Neural cell (in vitro differentiated cells): ENCODE results near the gene PDE2A. TPM values are rescaled to one million over a fixed set of nuclear protein-coding genes. Genes with fewer than 3 reads are reported as not detected.

Source experiments
- H2AFZ ChIP-seq: fragments of 200-600, 300-800 bp; sonication (generic), shearing (Covaris generic); 2 replicates; pipeline ENCODE4 v1.6.0; 2014; ENCODE audit warnings: low read depth, mild to moderate bottlenecking, antibody characterized with exemption, low read length, moderate library complexity
- H3F3A ChIP-seq: fragments of 200-600 bp; shearing (Covaris generic); 2 replicates; pipeline ENCODE4 v1.6.1; 2016; ENCODE audit warnings: mild to moderate bottlenecking, moderate library complexity, mixed read lengths, antibody characterized with exemption, low read length; ENCODE audit not compliant: insufficient read depth, poor library complexity, severe bottlenecking
- H3K27ac ChIP-seq: fragments of 200-600, 300-800 bp; sonication (generic), shearing (Covaris generic); 2 replicates; pipeline ENCODE4 v1.5.1; 2014; ENCODE audit warnings: mild to moderate bottlenecking, low read length, moderate library complexity
- H3K27me3 ChIP-seq: fragments of 300-800, 200-600 bp; sonication (generic), shearing (Covaris generic); 2 replicates; pipeline ENCODE4 v1.6.0; 2014; ENCODE audit warnings: mild to moderate bottlenecking, low read depth, low read length, moderate library complexity; ENCODE audit not compliant: insufficient read depth
- H3K36me3 ChIP-seq: fragments of 300-800, 200-600 bp; sonication (generic), shearing (Covaris generic); 2 replicates; pipeline ENCODE4 v1.5.1; 2014; ENCODE audit warnings: mild to moderate bottlenecking, antibody characterized with exemption, low read length, moderate library complexity; ENCODE audit not compliant: insufficient read depth
- H3K4me2 ChIP-seq: fragments of 300-800, 200-600 bp; sonication (generic), shearing (Covaris generic); 2 replicates; pipeline ENCODE4 v1.6.0; 2014; ENCODE audit warnings: mild to moderate bottlenecking, low read length
- H3K4me3 ChIP-seq: fragments of 300-800, 200-600 bp; sonication (generic), shearing (Covaris generic); 2 replicates; pipeline ENCODE4 v1.5.1; 2014; ENCODE audit warnings: mild to moderate bottlenecking, low read length, moderate library complexity
- H3K79me2 ChIP-seq: fragments of 200-600 bp; shearing (Covaris generic); replicated peaks from 2 replicates; pipeline ENCODE4 v1.6.0; 2014; ENCODE audit warnings: mild to moderate bottlenecking, low read length, moderate library complexity; ENCODE audit not compliant: insufficient read depth
- H3K9ac ChIP-seq: fragments of 300-800, 200-600 bp; sonication (generic), shearing (Covaris generic); 2 replicates; pipeline ENCODE4 v1.6.1; 2016; ENCODE audit warnings: mild to moderate bottlenecking, low read length, mixed read lengths
- H3K9me2 ChIP-seq: fragments of 200-600 bp; shearing (Covaris generic); 2 replicates; pipeline ENCODE4 v1.6.1; 2016; ENCODE audit warnings: mild to moderate bottlenecking, low read length, mixed read lengths; ENCODE audit not compliant: insufficient read depth
- H3K9me3 ChIP-seq: fragments of 200-600, 300-800 bp; sonication (generic), shearing (Covaris generic); 2 replicates; pipeline ENCODE4 v1.6.1; 2016; ENCODE audit warnings: mild to moderate bottlenecking, mixed run types, low read length, moderate library complexity, mixed read lengths
- H4K20me1 ChIP-seq: fragments of 200-600 bp; shearing (Covaris generic); 2 replicates; pipeline ENCODE4 v1.6.1; 2016; ENCODE audit warnings: mild to moderate bottlenecking, mixed run types; ENCODE audit not compliant: insufficient read depth
- EP300 ChIP-seq: fragments of 450-650 bp; conservative IDR thresholded peaks from 2 replicates; pipeline ENCODE4 v1.6.1; 2014; ENCODE audit warnings: antibody characterized with exemption, mild to moderate bottlenecking, moderate library complexity; ENCODE audit not compliant: poor library complexity, severe bottlenecking
- EZH2 ChIP-seq: fragments of 200-600, 300-800 bp; shearing (Covaris generic), sonication (generic); IDR thresholded peaks from 2 replicates; pipeline ENCODE4 v1.6.1; 2014; ENCODE audit warnings: antibody characterized with exemption, low read length, borderline replicate concordance, mild to moderate bottlenecking; ENCODE audit not compliant: insufficient read depth, poor library complexity, severe bottlenecking
- MXI1 ChIP-seq: fragments of 450-650 bp; conservative IDR thresholded peaks from 2 replicates; pipeline ENCODE4 v1.6.1; 2014; ENCODE audit warnings: antibody characterized with exemption, mild to moderate bottlenecking; ENCODE audit not compliant: poor library complexity, severe bottlenecking
- POLR2AphosphoS5 ChIP-seq: IDR thresholded peaks from 2 replicates; pipeline ENCODE4 v1.6.1; 2012
- RAD21 ChIP-seq: fragments of 450-650 bp; conservative IDR thresholded peaks from 2 replicates; pipeline ENCODE4 v1.6.1; 2014; ENCODE audit warnings: antibody characterized with exemption, mild to moderate bottlenecking, moderate library complexity
- SMC3 ChIP-seq: fragments of 450-650 bp; conservative IDR thresholded peaks from 2 replicates; pipeline ENCODE4 v1.6.1; 2014; ENCODE audit warnings: antibody characterized with exemption, mild to moderate bottlenecking, moderate library complexity; ENCODE audit not compliant: poor library complexity
- TAF1 ChIP-seq: IDR thresholded peaks from 2 replicates; pipeline ENCODE4 v1.6.1; 2012; ENCODE audit warnings: low read depth
- polyA plus RNA-seq: library from polyadenylated mRNA; depleted of rRNA; stranded (reverse); fragments of >200 nt; gene quantifications from 2 replicates; pipeline ENCODE4 v1.2.3, GENCODE V29; 2014
- TF ChIP-seq, protein P1 (sequence below): IDR thresholded peaks from 2 replicates; pipeline ENCODE4 v1.6.1; 2012; ENCODE audit warnings: borderline replicate concordance
- TF ChIP-seq, protein P2 (sequence below): fragments of 450-650 bp; IDR thresholded peaks from 2 replicates; pipeline ENCODE4 v1.5.1; 2014; ENCODE audit warnings: antibody characterized with exemption, mild to moderate bottlenecking, moderate library complexity; ENCODE audit not compliant: poor library complexity, severe bottlenecking

Gene PDE2A
- polyA plus RNA-seq, 1 donor from 2014 or later: 11.6 TPM

DNA sequence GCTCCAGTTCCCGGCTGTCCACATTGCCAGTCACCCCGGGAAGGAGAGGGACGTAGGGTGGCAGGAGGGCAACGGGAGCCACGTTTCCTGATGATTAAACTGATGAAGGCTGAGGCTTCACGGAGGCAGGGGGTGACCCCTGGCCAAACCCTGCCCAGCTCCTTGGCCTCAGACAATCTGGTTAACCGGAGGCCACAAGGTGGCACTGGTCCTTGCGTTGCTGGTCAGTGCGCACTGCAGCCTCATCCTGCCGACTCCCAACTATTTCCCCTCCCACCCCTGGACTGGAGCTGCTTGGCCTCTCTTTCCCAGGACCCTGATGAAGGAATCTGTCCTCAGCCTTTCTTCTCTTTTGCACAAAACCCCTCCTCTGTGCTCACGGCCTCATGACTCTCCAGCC, 75.3 kb downstream of the PDE2A start:
- Histone ChIP-seq H3K27me3 (no peaks in the 10 kb centered on the region), H3K9me3 (no peaks in the 10 kb centered on the region), H3K27ac (no peak overlapping the region), H4K20me1 (no peaks in the 10 kb centered on the region), H3K36me3 (no peaks in the 10 kb centered on the region), H2AFZ (no peak overlapping the region), H3K9me2 (no peaks in the 10 kb centered on the region), H3K79me2 (no peaks in the 10 kb centered on the region), H3K4me2 (no peak overlapping the region), H3K9ac (no peak overlapping the region), H3F3A (no peaks in the 10 kb centered on the region), H3K4me3 (no peak overlapping the region)
- no peak for TF ChIP-seq POLR2AphosphoS5
- no peak for TF ChIP-seq EP300
- TF ChIP-seq, protein P1, sequence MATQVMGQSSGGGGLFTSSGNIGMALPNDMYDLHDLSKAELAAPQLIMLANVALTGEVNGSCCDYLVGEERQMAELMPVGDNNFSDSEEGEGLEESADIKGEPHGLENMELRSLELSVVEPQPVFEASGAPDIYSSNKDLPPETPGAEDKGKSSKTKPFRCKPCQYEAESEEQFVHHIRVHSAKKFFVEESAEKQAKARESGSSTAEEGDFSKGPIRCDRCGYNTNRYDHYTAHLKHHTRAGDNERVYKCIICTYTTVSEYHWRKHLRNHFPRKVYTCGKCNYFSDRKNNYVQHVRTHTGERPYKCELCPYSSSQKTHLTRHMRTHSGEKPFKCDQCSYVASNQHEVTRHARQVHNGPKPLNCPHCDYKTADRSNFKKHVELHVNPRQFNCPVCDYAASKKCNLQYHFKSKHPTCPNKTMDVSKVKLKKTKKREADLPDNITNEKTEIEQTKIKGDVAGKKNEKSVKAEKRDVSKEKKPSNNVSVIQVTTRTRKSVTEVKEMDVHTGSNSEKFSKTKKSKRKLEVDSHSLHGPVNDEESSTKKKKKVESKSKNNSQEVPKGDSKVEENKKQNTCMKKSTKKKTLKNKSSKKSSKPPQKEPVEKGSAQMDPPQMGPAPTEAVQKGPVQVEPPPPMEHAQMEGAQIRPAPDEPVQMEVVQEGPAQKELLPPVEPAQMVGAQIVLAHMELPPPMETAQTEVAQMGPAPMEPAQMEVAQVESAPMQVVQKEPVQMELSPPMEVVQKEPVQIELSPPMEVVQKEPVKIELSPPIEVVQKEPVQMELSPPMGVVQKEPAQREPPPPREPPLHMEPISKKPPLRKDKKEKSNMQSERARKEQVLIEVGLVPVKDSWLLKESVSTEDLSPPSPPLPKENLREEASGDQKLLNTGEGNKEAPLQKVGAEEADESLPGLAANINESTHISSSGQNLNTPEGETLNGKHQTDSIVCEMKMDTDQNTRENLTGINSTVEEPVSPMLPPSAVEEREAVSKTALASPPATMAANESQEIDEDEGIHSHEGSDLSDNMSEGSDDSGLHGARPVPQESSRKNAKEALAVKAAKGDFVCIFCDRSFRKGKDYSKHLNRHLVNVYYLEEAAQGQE: no peak
- TF ChIP-seq MXI1: no peak
- TF ChIP-seq, protein P2, sequence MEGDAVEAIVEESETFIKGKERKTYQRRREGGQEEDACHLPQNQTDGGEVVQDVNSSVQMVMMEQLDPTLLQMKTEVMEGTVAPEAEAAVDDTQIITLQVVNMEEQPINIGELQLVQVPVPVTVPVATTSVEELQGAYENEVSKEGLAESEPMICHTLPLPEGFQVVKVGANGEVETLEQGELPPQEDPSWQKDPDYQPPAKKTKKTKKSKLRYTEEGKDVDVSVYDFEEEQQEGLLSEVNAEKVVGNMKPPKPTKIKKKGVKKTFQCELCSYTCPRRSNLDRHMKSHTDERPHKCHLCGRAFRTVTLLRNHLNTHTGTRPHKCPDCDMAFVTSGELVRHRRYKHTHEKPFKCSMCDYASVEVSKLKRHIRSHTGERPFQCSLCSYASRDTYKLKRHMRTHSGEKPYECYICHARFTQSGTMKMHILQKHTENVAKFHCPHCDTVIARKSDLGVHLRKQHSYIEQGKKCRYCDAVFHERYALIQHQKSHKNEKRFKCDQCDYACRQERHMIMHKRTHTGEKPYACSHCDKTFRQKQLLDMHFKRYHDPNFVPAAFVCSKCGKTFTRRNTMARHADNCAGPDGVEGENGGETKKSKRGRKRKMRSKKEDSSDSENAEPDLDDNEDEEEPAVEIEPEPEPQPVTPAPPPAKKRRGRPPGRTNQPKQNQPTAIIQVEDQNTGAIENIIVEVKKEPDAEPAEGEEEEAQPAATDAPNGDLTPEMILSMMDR: no peak
- no peak for TF ChIP-seq TAF1
- TF ChIP-seq SMC3: no peak

DNA sequence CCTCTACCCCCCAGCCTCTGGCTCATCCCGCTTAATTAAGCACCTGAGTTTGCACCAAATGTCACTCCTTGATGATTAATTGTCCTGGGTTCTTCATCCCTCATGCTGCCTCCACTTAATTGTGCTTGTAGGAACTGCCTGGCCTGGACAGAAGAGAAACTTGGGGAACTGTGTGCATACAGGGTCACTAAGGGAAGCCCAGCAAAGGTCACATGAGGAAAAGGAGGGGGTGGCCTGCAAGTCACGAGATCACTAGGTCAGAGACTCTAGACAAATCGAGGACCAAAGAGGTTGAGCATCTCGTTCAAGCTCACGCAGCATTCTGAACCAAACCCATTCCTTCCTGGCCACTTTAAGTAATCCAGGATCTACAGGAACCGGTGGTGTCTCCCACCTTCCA, 75.8 kb downstream of the PDE2A start:
- Histone ChIP-seq H3K27me3 (no peaks in the 10 kb centered on the region), H3K79me2 (no peaks in the 10 kb centered on the region), H2AFZ (no peak overlapping the region), H3K4me2 (no peak overlapping the region), H3K36me3 (no peaks in the 10 kb centered on the region), H4K20me1 (no peaks in the 10 kb centered on the region), H3K27ac (no peak overlapping the region), H3F3A (no peaks in the 10 kb centered on the region), H3K4me3 (no peak overlapping the region), H3K9ac (no peak overlapping the region), H3K9me3 (no peaks in the 10 kb centered on the region), H3K9me2 (no peaks in the 10 kb centered on the region)
- TF ChIP-seq EP300 (no peak), SMC3 (no peak), TAF1 (no peak), MXI1 (no peak), POLR2AphosphoS5 (no peak), RAD21 (no peak), EZH2 (no peak)
- TF ChIP-seq, protein P1: no peak
- TF ChIP-seq, protein P2: no peak
